Ishikawa (cell line): Measurements from ENCODE around the gene PLBD2.

Experiments used
- EP300 ChIP-seq: IDR thresholded peaks from 2 replicates; pipeline ENCODE4 v1.6.1; 2012; ENCODE audit warnings: borderline replicate concordance
- RAD21 ChIP-seq: IDR thresholded peaks from 2 replicates; pipeline ENCODE4 v1.6.1; 2012; ENCODE audit warnings: low read depth
- TEAD4 ChIP-seq: IDR thresholded peaks from 2 replicates; pipeline ENCODE4 v1.6.1; 2012

DNA sequence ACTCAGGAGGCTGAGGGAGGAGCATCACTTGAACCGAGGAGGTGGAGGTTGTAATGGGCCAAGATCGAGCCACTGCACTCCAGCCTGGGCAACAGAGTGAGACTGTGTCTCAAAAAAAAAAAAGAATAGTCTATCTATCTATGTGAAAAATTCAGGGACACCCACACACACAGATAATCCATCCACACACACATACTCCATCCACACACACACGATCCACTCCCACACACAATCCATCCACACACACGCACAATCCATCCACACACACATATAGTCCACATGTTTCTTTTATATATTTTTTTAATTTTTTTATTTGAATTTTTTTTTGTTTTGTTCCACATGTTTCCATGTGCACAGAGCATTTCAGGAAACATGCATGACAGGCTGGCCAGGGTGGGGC, 42.0 kb downstream of the PLBD2 start:
- no peak for TF ChIP-seq TEAD4
- no peak for TF ChIP-seq EP300
- no peak for TF ChIP-seq RAD21
